A204.1 (cell line): ENCODE measurements around the gene MCF2L.

ENCODE experiments used
- FAIRE-seq: peaks from 2 replicates; lab custom pipeline; 2012; peaks lifted over from hg19 to GRCh38; lab: Jason Lieb, UNC

MCF2L gene

DNA sequence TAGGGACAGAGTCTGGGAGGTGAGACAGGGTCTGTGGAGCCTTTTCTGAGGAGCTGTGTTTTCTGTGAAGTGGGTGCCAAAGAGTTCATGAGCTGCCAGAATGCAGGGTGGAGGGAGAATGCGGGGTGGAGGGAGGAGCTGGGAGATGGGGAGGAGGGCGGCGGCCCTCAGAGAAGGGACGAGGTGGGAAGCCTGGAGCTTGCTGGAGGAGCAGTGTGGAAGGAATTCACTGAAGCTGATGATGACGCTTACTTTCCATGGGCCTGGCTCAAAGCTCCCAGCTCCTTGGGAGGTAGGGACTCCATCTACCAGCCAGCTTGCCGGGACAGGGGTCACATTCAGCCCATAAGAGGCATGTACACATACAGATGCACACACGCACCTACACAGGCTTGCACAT, 62.5 kb downstream of the MCF2L start:
- FAIRE-seq = no peak

GRCh38 chr13:113032291-113032690, 63.3 kb downstream of the MCF2L start:
- no peak for FAIRE-seq

GRCh38 chr13:113033054-113033850, 64.2 kb downstream of the MCF2L start:
- no peak for FAIRE-seq

- FAIRE-seq = no peak
Measured at GRCh38 chr13:113034451-113035212, 65.6 kb downstream of the MCF2L start.

DNA sequence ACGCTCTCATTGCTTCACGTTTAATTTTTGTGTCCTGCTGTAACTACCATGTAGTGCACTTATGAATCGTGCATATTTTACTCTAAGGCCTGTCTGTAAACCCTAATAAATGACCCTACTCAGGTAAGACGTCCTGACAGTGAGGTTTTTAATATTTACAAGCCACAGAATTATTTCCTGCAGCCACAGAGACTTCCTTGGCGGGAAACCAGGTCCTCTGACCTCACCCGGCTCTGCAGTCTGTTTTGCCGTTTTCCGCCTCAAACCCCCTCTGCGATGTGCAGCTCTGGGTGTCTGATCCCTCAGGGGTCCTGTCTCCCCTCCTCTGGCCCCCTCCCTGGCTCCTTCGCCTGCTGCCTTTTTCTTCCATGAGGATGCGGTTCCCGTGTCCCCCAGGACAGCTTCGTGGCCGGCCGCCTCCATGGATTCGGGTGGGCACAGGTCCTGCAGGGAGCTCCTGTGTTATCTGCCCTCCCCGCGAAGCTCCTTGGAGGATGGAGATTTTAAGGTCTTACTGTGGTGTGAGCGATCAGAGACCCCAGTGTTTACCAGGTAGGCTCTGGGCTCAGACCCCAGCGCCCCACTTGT, 66.3 kb downstream of the MCF2L start:
- no peak for FAIRE-seq

GRCh38 chr13:113036401-113036800, 67.4 kb downstream of the MCF2L start:
- FAIRE-seq = no peak

DNA sequence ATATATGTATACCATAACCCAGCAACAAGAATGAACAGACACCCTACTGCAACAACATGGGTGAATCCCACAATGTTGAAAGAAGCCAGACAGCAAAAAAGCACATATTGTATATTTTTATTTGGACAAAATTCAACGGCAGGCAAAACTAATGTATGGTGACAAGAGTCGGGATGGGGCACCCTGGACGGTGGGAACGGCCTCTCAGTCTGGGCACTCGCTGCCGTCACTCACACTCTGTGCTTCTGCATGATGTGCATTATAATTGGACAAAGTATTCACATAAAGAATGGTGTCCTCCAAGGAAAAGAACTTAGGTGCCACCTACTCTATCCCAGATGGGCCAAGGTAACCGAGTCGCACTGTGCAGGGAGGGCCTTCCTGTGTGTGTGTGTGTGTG, 71.0 kb downstream of the MCF2L start:
- no peak for FAIRE-seq

DNA sequence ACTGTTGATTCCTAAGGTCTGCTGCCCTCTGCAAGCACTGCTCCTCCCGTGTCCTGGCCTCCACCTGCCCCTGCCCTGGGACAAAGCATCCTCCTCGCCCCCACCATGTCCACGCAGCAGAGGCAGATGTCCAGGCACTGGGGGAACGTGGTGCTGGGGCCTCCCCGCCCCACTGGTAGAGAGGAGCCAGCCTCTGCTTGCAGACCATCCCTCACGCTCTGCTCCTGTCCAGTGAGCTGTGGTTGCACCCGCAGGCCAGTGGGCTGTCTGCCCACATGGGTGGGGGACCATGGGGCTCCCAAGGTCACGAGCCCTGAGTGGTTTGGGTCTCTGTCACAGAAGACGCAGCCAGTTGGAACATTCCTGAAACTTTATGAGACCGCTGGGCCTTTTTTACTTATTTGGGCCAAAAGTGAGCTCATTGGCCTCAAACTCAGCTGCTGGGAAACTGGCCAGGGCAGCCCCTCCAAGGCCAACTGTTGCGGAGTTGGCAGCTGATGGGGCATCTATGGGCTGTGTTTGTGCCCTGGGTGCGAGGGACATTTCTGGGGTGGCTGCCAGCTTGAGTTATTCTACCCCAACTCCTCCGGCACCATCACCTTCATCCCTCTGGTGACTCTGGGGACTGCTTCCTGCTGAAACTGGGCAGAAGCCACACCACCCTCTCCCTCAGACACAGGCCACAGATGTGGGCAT, 71.7 kb downstream of the MCF2L start:
- no peak for FAIRE-seq

DNA sequence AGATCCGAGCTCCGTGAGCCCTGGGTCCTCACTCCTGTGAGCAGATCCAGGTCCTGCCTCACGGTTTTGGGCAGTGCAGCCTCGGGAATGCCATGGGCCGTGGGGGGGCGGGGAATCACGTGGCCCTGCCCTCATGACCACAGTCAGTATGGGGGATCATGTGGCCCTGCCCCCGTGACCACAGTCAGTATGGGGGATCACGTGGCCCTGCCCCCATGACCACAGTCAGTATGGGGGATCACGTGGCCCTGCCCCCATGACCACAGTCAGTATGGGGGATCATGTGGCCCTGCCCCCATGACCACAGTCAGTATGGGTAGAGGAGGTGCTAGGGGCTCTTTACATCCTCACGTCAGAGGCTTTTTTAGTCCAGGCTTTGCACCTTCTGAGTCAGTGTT, 72.3 kb downstream of the MCF2L start:
- FAIRE-seq = no peak

DNA sequence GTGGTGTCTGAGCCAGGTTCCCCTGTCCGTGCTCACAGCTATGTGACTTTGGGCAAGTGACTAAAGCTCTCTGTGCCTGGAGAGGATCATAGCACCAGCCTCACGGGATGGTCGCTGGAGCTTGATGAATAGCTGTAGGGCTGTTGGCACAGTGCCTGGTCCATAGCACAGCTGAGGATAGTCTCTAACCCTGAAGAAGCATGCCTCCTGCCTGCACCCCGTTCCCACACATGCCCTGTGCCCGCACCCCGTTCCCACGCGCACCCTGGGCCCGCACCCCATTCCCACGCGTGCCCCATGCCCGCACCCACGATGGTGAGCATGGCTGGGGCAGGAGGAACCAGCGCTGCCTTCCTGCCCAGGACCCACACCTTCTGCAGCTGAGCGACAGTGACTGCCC, 72.9 kb downstream of the MCF2L start:
- FAIRE-seq = no peak

DNA sequence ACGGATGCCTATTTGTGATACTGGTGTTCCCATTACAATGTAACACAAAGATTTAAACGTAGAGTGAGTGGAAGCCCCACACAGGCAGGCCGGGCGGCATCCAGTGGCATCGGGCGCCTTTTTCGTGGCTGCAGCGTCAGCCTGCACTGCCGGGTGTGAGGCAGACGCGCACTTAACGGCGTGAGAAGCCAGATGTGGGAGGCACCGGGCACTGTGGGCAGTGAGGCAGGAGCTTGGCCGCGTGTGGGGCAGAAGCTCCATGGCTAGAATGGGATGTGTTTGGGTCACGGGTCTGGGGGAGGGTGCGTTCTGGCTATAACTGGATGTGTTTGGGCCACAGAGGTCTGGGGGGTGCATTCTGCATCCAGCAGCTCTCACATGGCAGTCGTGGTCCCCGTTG, 73.4 kb downstream of the MCF2L start:
- FAIRE-seq = no peak

- FAIRE-seq = no peak
Measured at GRCh38 chr13:113043001-113043630, 74.1 kb downstream of the MCF2L start.

- FAIRE-seq = no peak
Measured at GRCh38 chr13:113043931-113044330, 74.9 kb downstream of the MCF2L start.

DNA sequence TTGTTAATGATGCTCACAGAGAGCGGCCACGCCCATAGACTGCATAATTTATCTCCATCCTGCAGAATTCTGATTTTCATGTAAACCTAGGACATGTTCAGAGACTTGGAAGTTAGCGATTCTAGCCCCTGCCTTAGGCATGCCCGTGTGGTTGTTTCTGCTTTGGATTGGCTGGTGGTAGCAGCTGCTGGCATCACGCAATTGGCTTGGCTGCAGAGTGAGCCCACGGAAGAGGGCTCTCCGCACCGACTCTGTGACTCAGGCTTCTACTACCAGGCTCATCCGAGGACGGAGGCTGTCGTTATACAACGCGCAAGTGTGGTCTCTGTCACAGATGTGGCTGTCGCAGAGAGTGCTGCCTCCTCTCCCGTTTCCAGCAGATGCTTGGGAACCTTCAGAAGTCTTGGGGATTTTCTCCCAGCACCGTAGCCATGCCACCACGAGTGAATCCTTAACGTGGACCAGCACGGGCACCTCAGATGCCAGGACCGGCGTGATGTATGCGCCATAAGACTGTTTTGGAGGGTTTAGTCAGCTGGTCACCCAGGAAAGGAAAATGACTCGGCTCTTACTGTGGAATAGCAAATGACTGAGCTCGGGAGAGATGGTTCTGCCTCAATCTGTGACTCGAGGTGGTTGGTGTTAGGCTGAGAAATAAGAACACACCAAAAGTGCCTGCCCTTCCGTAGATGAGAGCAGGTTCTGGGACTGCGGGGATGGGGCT, 75.5 kb downstream of the MCF2L start:
- FAIRE-seq = no peak

GRCh38 chr13:113045251-113046127, 76.5 kb downstream of the MCF2L start:
- no peak for FAIRE-seq

DNA sequence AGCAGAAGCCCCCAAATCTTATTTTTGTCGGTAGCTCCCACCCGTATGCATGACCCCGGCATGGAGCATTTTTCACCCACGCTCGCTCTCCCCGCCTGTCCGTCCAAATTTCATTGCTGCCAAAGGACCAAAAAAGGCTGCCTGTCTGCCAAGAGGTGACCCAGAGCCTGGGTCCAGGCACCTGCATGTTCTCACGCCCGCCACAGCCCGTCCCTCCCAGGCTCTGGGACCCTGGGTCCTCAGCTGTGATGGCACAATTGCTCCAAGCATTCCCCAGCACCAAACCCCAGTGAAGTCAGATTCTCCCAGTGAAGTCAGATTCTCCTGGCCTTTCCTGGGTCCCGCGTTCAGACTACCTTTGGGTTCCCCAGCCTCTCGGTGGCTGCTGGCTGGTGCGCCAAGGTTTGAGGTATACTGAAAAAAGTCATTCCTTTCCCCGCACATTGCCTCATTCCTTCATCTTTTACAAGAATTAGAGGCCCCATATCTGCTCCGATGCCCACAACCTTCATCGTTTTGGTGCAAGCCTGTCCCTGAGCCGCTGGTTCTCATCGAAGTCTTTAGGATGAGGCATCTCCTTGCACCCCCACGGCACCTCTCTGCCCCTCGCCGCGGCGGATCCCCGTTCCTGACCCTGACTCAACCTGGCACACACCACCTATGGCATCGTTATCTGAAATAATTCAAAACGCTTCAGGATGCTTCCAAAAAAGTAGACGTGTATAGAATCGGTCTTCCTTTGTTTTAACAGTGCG, 77.3 kb downstream of the MCF2L start:
- FAIRE-seq = no peak

GRCh38 chr13:113046883-113047244, 77.8 kb downstream of the MCF2L start:
- FAIRE-seq = no peak

GRCh38 chr13:113047587-113047986, 78.6 kb downstream of the MCF2L start:
- no peak for FAIRE-seq

GRCh38 chr13:113048766-113049165, 79.8 kb downstream of the MCF2L start:
- FAIRE-seq = no peak

GRCh38 chr13:113049521-113049941, 80.5 kb downstream of the MCF2L start:
- no peak for FAIRE-seq
